Breast epithelium (tissue), 4 donors: ENCODE measurements around the gene PGBD1. TPM values are rescaled to one million over a fixed set of nuclear protein-coding genes. Genes with fewer than 3 reads are reported as not detected.

Source experiments
- DNase-seq, 2 donors: peaks; one replicate each; pipeline ENCODE4 v3.0.0-alpha.2; 2019; ENCODE audit warnings: low spot score in 2 of 2
- H3K27ac ChIP-seq, 2 donors: fragments of 200-600 bp; sonication (generic) in 1 of 2; one replicate each; pipeline ENCODE4 v1.5.1; 2016 to 2019; ENCODE audit warnings: mild to moderate bottlenecking in 1 of 2
- H3K27me3 ChIP-seq, 2 donors: fragments of 200-600 bp; sonication (generic) in 1 of 2; one replicate each; pipeline versions ENCODE4 v1.5.1 to v1.6.0; 2017 to 2019; ENCODE audit warnings: control low read depth in 1 of 2, mild to moderate bottlenecking in 1 of 2
- H3K36me3 ChIP-seq: fragments of 200-600 bp; one replicate; pipeline ENCODE4 v1.5.1; 2019
- H3K4me1 ChIP-seq, 2 donors: fragments of 200-600 bp; sonication (generic); one replicate each; pipeline ENCODE4 v1.5.1; 2016 to 2019; ENCODE audit warnings: control low read depth in 1 of 2
- H3K4me3 ChIP-seq, 3 donors: fragments of 200-600 bp; sonication (generic); 1 replicate in 2 of 3; 2 replicates in 1 of 3; pipeline ENCODE4 v1.5.1; 2016 to 2019; ENCODE audit warnings: mild to moderate bottlenecking in 3 of 3, moderate library complexity in 2 of 3
- H3K9me3 ChIP-seq, 2 donors: fragments of 200-600 bp; sonication (generic) in 1 of 2; one replicate each; pipeline ENCODE4 v1.5.1; 2016 to 2019; ENCODE audit warnings: control low read depth in 1 of 2
- POLR2A ChIP-seq: fragments of 450-650 bp; IDR thresholded peaks from one replicate; pipeline ENCODE4 v1.6.1; 2016; ENCODE audit warnings: antibody characterized with exemption, mild to moderate bottlenecking, moderate library complexity
- POLR2AphosphoS5 ChIP-seq, 3 donors: sonication (generic); formaldehyde crosslinking; IDR thresholded peaks; one replicate each; pipeline ENCODE4 v1.6.1; 2017; ENCODE audit warnings: antibody characterized with exemption in 3 of 3
- intact Hi-C: fragments of 100-400 bp; cut with DNase I; formaldehyde crosslinking; loops from one replicate; pipeline ENCODE4 v1.15.1; 2023; ENCODE audit warnings: low total_unique reads
- total RNA-seq, 3 donors: library from RNA; depleted of rRNA; stranded (reverse); fragments of >200 nt; gene quantifications; one replicate each; pipeline ENCODE4 v1.1.0, GENCODE V29; 2016
- TF ChIP-seq, protein P1 (sequence below), 3 donors: fragments of 450-650 bp; IDR thresholded peaks; one replicate each; pipeline ENCODE4 v1.5.1; 2016 to 2017; ENCODE audit warnings: antibody characterized with exemption in 3 of 3, mild to moderate bottlenecking in 3 of 3, moderate library complexity in 3 of 3

The PGBD1 gene
- total RNA-seq, 3 donors from 2014 or later, result 4.2 to 5.9 (median 4.6) TPM

GRCh38 chr6:28252009-28252975 lies 29.1 kb upstream of the PGBD1 start, which contains the start of gene ZKSCAN4:
TSS of gene ZKSCAN4 (minus strand) at chr6:28252269. CDS start at chr6:28251980, 289 bp downstream.
- no peaks in the 10 kb centered on the region for H3K9me3 ChIP-seq
- peak within 1 kb of the TSS; percentile 61 to 90 (median 62) for H3K4me3 ChIP-seq
- TF ChIP-seq, protein P1, sequence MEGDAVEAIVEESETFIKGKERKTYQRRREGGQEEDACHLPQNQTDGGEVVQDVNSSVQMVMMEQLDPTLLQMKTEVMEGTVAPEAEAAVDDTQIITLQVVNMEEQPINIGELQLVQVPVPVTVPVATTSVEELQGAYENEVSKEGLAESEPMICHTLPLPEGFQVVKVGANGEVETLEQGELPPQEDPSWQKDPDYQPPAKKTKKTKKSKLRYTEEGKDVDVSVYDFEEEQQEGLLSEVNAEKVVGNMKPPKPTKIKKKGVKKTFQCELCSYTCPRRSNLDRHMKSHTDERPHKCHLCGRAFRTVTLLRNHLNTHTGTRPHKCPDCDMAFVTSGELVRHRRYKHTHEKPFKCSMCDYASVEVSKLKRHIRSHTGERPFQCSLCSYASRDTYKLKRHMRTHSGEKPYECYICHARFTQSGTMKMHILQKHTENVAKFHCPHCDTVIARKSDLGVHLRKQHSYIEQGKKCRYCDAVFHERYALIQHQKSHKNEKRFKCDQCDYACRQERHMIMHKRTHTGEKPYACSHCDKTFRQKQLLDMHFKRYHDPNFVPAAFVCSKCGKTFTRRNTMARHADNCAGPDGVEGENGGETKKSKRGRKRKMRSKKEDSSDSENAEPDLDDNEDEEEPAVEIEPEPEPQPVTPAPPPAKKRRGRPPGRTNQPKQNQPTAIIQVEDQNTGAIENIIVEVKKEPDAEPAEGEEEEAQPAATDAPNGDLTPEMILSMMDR (IDR thresholded peaks at IDR 0.05), result no peak
- TF ChIP-seq POLR2AphosphoS5 (IDR thresholded peaks at IDR 0.05) (peak in 2 of 3 donors; percentile 45 to 77), POLR2A (no peak)
- intact Hi-C loops, result no loop called here
- H3K27ac ChIP-seq, result peak within 1 kb of the TSS; percentile 9 to 45
- DNase-seq, result peak; percentile 29 to 56
- no peaks in the 10 kb centered on the region for H3K36me3 ChIP-seq
- H3K4me1 ChIP-seq, result peaks cover 2 to 5% of the 10 kb centered on the region in 2 donors
- peaks cover 0 to 7% of the 10 kb centered on the region in 2 donors for H3K27me3 ChIP-seq

- Histone ChIP-seq H3K4me3 (no peak overlapping the region), H3K4me1 (peaks cover 2 to 5% of the 10 kb centered on the region in 2 donors), H3K9me3 (peaks cover 0 to 1% of the 10 kb centered on the region in 2 donors), H3K36me3 (no peaks in the 10 kb centered on the region), H3K27ac (no peak overlapping the region), H3K27me3 (peaks cover 0 to 7% of the 10 kb centered on the region in 2 donors)
- DNase-seq, result no peak
- TF ChIP-seq, protein P1 (IDR thresholded peaks at IDR 0.05), result no peak
- TF ChIP-seq POLR2A (no peak), POLR2AphosphoS5 (IDR thresholded peaks at IDR 0.05) (no peak)
- intact Hi-C loops, result no loop called here
Observed at GRCh38 chr6:28254121-28254519, 27.3 kb upstream of the PGBD1 start.

DNA sequence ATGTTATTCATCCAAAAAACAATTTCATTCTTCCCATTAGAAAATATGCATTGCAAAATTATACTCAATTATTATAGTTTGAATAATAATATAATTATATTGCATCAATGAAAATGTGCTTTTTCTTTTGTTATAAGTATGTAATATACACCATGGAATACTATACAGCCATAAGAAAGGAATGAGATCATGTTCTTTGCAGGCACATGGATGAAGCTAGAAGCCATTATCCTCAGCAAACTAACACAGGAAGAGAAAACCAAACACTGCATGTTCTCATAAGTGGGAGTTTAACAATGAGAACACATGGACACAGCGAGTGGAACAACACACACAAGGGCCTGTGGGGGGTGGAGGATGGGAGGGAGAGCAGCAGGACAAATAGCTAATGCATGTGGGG lies 24.3 kb upstream of the PGBD1 start:
- TF ChIP-seq, protein P1 (IDR thresholded peaks at IDR 0.05), result no peak
- TF ChIP-seq POLR2A (no peak), POLR2AphosphoS5 (IDR thresholded peaks at IDR 0.05) (no peak)
- no peaks in the 10 kb centered on the region for H3K36me3 ChIP-seq
- no peak overlapping the region for H3K4me3 ChIP-seq
- H3K27ac ChIP-seq, result no peak overlapping the region
- no peak for DNase-seq
- peaks cover 2 to 5% of the 10 kb centered on the region in 2 donors for H3K4me1 ChIP-seq
- intact Hi-C loops, result no loop called here
- peaks cover 7 to 12% of the 10 kb centered on the region in 2 donors for H3K9me3 ChIP-seq
- H3K27me3 ChIP-seq, result peaks cover 0 to 7% of the 10 kb centered on the region in 2 donors

GRCh38 chr6:28258877-28259777 lies 22.2 kb upstream of the PGBD1 start, which contains the start of gene NKAPL:
TSS of gene NKAPL (plus strand) at chr6:28259297. CDS start at chr6:28259372, 75 bp downstream.
- TF ChIP-seq POLR2A (no peak), POLR2AphosphoS5 (IDR thresholded peaks at IDR 0.05) (peak in 1 of 3 donors; percentile 29)
- peak in 1 of 2 donors; percentile 61 for DNase-seq
- no peaks in the 10 kb centered on the region for H3K4me1 ChIP-seq
- H3K27ac ChIP-seq, result no peak within 1 kb of the TSS
- H3K4me3 ChIP-seq, result peak within 1 kb of the TSS; percentile 28 to 68 (median 48)
- intact Hi-C loops, result no loop called here
- H3K9me3 ChIP-seq, result peaks cover 7 to 12% of the 10 kb centered on the region in 2 donors
- no peaks in the 10 kb centered on the region for H3K36me3 ChIP-seq
- peaks cover 0 to 7% of the 10 kb centered on the region in 2 donors for H3K27me3 ChIP-seq

- Histone ChIP-seq H3K4me1 (peaks cover 0 to 9% of the 10 kb centered on the region in 2 donors), H3K36me3 (no peaks in the 10 kb centered on the region), H3K27me3 (no peaks in the 10 kb centered on the region), H3K27ac (no peak overlapping the region), H3K9me3 (peaks cover 7 to 12% of the 10 kb centered on the region in 2 donors), H3K4me3 (no peak overlapping the region)
- TF ChIP-seq, protein P1 (IDR thresholded peaks at IDR 0.05), result no peak
- TF ChIP-seq POLR2AphosphoS5 (IDR thresholded peaks at IDR 0.05) (no peak), POLR2A (no peak)
- no peak for DNase-seq
- intact Hi-C loops, result no loop called here
Observed at GRCh38 chr6:28263922-28264321, 17.4 kb upstream of the PGBD1 start.
